Neural crest cell (in vitro differentiated cells): ENCODE data around the gene SLIT3. TPM values are rescaled to one million over a fixed set of nuclear protein-coding genes. Genes with fewer than 3 reads are reported as not detected.

Source experiments
- DNase-seq: peaks from one replicate; pipeline ENCODE4 v3.0.0; 2021; ENCODE audit warnings: low read depth, mixed read lengths, low spot score
- H3K27ac Mint-ChIP-seq: one replicate; pipeline ENCODE4 v1.8.0; 2021; ENCODE audit warnings: mild to moderate bottlenecking, mixed read lengths; ENCODE audit not compliant: unreplicated experiment
- H3K27me3 Mint-ChIP-seq: 2 replicates; pipeline ENCODE4 v1.8.0; 2021; ENCODE audit warnings: low read depth, mild to moderate bottlenecking, mixed read lengths
- H3K36me3 Mint-ChIP-seq: 2 replicates; pipeline ENCODE4 v1.8.0; 2021; ENCODE audit warnings: low read depth, mild to moderate bottlenecking, mixed read lengths
- H3K4me1 Mint-ChIP-seq: 2 replicates; pipeline ENCODE4 v1.8.0; 2021; ENCODE audit warnings: mixed read lengths
- H3K4me3 Mint-ChIP-seq: one replicate; pipeline ENCODE4 v1.8.0; 2021; ENCODE audit warnings: mild to moderate bottlenecking, mixed read lengths
- H3K9me3 Mint-ChIP-seq: 2 replicates; pipeline ENCODE4 v1.8.0; 2021; ENCODE audit warnings: mixed read lengths
- total RNA-seq: library from RNA; stranded (reverse); gene quantifications from 2 replicates; pipeline ENCODE4 v1.2.1, GENCODE V29; 2021
- TF ChIP-seq, protein P1 (sequence below): fragments of 200-600 bp; sonication (generic); conservative IDR thresholded peaks from 2 replicates; pipeline ENCODE4 v1.5.0; 2021; ENCODE audit warnings: antibody characterized with exemption, mild to moderate bottlenecking

The SLIT3 gene
- total RNA-seq, 1 donor from 2014 or later, result 13.3 TPM

DNA sequence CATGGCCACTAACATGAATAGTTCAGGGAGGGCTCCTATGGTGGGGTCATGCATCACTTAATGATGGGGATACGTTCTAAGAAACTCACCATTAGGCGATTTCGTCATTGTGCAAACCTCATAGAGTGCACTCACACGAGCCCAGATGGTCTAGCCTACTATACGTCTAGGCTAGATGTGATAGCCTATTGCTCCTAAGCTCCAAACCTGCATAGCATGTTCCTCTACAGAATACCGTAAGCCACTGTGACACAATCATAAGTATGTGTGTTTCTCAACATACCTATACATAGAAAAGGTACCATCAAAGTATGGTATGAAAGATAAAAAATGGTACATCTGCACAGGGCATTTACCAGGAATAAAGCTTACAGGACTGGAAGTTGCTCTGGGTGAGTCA is 6.3 kb downstream of the SLIT3 start:
- no peak overlapping the region for H3K27ac Mint-ChIP-seq
- no peak overlapping the region for H3K4me3 Mint-ChIP-seq
- no peak for DNase-seq
- H3K9me3 Mint-ChIP-seq, result no peaks in the 10 kb centered on the region
- no peaks in the 10 kb centered on the region for H3K36me3 Mint-ChIP-seq
- TF ChIP-seq, protein P1, sequence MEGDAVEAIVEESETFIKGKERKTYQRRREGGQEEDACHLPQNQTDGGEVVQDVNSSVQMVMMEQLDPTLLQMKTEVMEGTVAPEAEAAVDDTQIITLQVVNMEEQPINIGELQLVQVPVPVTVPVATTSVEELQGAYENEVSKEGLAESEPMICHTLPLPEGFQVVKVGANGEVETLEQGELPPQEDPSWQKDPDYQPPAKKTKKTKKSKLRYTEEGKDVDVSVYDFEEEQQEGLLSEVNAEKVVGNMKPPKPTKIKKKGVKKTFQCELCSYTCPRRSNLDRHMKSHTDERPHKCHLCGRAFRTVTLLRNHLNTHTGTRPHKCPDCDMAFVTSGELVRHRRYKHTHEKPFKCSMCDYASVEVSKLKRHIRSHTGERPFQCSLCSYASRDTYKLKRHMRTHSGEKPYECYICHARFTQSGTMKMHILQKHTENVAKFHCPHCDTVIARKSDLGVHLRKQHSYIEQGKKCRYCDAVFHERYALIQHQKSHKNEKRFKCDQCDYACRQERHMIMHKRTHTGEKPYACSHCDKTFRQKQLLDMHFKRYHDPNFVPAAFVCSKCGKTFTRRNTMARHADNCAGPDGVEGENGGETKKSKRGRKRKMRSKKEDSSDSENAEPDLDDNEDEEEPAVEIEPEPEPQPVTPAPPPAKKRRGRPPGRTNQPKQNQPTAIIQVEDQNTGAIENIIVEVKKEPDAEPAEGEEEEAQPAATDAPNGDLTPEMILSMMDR, result no peak
- H3K4me1 Mint-ChIP-seq, result peaks cover under 1% of the 10 kb centered on the region
- H3K27me3 Mint-ChIP-seq, result peaks cover 42% of the 10 kb centered on the region

DNA sequence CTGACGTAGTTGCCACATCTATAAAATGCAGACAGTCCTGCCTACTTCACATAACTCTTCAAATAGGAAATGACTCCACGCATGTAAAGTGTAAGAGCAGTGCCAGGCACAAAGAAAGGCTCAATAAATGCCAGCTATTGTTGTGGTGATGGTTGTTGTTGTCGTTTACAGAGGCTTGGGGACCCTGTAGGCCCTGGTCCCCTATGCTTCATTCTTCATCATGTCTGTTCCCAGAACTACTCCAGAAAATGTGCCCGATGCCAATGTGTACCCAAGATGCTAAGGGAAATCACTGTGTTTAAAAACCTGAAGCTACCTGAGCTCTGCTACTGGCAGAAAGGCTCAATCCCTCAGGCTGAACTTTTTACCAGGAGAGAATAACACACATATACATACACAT is 9.1 kb downstream of the SLIT3 start:
- no peak for DNase-seq
- TF ChIP-seq, protein P1, result no peak
- no peak overlapping the region for H3K4me3 Mint-ChIP-seq
- H3K36me3 Mint-ChIP-seq, result no peaks in the 10 kb centered on the region
- H3K27me3 Mint-ChIP-seq, result peaks cover 15% of the 10 kb centered on the region
- no peaks in the 10 kb centered on the region for H3K9me3 Mint-ChIP-seq
- no peak overlapping the region for H3K27ac Mint-ChIP-seq
- no peaks in the 10 kb centered on the region for H3K4me1 Mint-ChIP-seq

GRCh38 chr5:169290895-169291294 is 10.0 kb downstream of the SLIT3 start:
- no peak for DNase-seq
- Mint-ChIP-seq H3K27ac (no peak overlapping the region), H3K27me3 (peaks cover 9% of the 10 kb centered on the region), H3K4me3 (no peak overlapping the region), H3K4me1 (no peaks in the 10 kb centered on the region), H3K36me3 (no peaks in the 10 kb centered on the region), H3K9me3 (no peaks in the 10 kb centered on the region)
- TF ChIP-seq, protein P1, result no peak

DNA sequence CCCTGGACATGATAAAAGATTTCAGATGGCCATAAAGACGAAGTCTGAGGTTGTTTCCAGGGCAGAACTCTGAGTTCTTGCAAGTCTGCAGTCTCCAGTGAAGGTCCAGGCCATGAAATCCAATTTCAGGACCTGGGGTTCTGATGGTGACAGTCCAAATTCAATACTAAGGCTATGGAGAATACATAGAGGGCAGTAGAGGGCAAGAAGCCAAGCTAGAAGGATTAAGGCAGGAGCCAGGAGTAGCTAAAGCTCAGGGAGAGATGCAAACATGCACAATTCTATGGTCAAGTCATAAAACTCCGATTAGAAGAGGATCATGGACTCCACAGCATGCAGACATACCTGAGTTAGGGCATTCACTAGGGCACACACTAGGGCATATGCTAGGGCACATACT is 11.4 kb downstream of the SLIT3 start:
- Mint-ChIP-seq H3K4me3 (no peak overlapping the region), H3K4me1 (no peaks in the 10 kb centered on the region), H3K27ac (no peak overlapping the region), H3K27me3 (peaks cover 7% of the 10 kb centered on the region), H3K36me3 (no peaks in the 10 kb centered on the region), H3K9me3 (no peaks in the 10 kb centered on the region)
- no peak for DNase-seq
- TF ChIP-seq, protein P1, result no peak

DNA sequence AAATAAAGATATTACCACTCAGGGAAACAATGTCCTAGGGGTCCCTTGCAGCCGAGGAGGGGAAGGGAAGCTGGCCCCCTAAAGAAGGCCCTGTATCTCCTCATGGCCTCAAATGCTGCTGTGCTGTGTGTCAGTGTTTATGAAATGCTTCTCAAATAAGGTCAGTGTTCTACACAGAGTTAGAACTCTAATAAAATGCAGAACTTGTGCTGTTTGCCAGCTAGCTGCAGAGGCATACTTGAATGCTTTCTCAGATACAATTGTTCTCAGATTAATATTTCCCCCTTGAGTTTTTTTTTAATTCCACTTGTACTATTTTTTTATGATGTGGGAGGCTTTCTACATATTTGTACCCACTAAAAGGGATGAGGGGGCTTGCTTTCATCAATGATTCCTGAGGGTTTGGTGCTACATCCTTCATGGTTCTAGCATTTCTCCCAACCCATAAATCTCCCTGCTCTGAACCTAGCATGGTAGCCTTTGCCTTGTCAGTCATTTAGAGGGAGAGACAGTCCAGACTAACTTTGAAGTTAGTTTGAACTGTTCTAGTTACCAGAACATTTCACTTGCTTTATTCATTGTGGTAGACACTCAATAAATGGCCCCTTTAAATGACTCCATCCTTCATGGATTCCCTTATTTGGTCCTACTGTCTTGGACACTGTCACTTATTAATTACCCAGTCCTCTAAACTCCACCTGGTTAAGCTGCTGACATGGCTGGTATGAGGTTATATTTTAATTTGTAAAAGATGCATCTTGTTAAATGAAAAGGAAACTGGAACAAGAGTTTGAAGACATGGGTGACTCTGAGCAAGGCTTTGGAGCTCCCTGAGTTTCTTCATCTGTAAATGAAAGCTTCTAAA is 12.6 kb downstream of the SLIT3 start:
- H3K4me1 Mint-ChIP-seq, result no peaks in the 10 kb centered on the region
- H3K4me3 Mint-ChIP-seq, result no peak overlapping the region
- DNase-seq, result no peak
- TF ChIP-seq, protein P1, result no peak
- no peaks in the 10 kb centered on the region for H3K36me3 Mint-ChIP-seq
- H3K27ac Mint-ChIP-seq, result no peak overlapping the region
- H3K9me3 Mint-ChIP-seq, result no peaks in the 10 kb centered on the region
- H3K27me3 Mint-ChIP-seq, result peaks cover 8% of the 10 kb centered on the region
